Measurements from ENCODE around the gene PFKFB3. TPM values are rescaled to one million over a fixed set of nuclear protein-coding genes. Genes with fewer than 3 reads are reported as not detected.

The PFKFB3 gene
- total and polyA plus RNA-seq, 4 donors = 31.4 to 140 (median 80.6) TPM

DNA sequence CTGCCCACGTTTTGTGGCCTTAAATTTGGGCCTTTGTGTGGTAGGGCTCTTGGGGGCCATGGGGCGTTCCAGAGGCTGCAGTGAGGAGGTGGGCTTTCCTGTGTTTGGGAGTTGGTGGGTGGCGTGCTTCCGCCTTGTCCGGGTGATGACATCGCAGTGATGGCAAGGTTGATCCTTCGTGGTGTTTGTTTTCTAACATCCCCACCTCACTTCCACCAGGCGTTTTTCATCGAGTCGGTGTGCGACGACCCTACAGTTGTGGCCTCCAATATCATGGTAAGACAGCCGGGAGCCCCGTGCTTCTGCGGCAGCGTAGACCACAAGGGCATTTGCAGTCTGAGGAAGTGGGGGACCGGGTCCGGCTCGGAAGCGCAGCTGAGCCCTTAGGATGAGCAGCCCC, 14.2 kb downstream of the PFKFB3 start:
- H3K4me3 ChIP-seq (ENCODE audit: low read length in 2 of 2) = no peak overlapping the region
- intact Hi-C loops (cut with DNase I) = no loop called here
- peak overlapping the region in 1 of 2 donors; percentile 16 for H3K27ac ChIP-seq (ENCODE audit: low read depth in 1 of 2, low read length in 2 of 2)
- no peaks in the 10 kb centered on the region for H3K27me3 ChIP-seq (ENCODE audit: control insufficient read depth in 1 of 2, insufficient read depth in 2 of 2, low read length in 1 of 2)
- ATAC-seq (ENCODE audit: low FRiP score) (no peak), DNase-seq (peak in 1 of 2 donors; percentile 57)
- no peaks in the 10 kb centered on the region for H3K9me3 ChIP-seq (ENCODE audit: control insufficient read depth, low read length)
- WGBS, 2 donors = 85 to 87% methylated on average over 20 of the region's 20 CpGs
- H3K4me1 ChIP-seq (ENCODE audit: control insufficient read depth in 1 of 2, insufficient read depth in 2 of 2, low read length in 2 of 2) = no peaks in the 10 kb centered on the region
- H3K36me3 ChIP-seq (ENCODE audit: control insufficient read depth in 1 of 2, insufficient read depth in 2 of 2, low read length in 1 of 2) = peaks cover 4 to 30% of the 10 kb centered on the region in 2 donors

DNA sequence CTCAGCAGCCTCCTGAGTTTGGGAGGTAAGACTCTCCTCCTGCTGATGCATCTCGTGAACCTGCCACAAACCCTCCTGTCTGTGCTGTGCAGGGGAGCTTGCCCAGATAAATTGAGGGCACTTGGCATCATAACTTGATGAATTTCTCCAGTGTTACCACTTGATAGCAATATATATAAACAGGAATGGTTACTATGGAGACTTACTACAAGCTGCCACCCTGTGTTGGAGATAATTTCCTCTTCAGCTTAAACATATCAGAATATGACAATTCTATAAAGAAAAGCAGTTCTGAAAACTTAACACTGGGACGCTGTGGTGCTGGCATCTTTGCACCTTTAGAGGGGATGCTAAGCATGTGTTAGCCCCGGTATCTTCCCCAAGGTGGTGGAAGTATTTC, 14.9 kb downstream of the PFKFB3 start:
- ATAC-seq (ENCODE audit: low FRiP score) (no peak), DNase-seq (no peak)
- no peak overlapping the region for H3K4me3 ChIP-seq (ENCODE audit: low read length in 2 of 2)
- H3K27me3 ChIP-seq (ENCODE audit: control insufficient read depth in 1 of 2, insufficient read depth in 2 of 2, low read length in 1 of 2) = no peaks in the 10 kb centered on the region
- WGBS, 2 donors = 57 to 59% methylated on average over 3 of the region's 3 CpGs
- H3K9me3 ChIP-seq (ENCODE audit: control insufficient read depth, low read length) = no peaks in the 10 kb centered on the region
- intact Hi-C loops (cut with DNase I) = no loop called here
- peak overlapping the region in 1 of 2 donors; percentile 16 for H3K27ac ChIP-seq (ENCODE audit: low read depth in 1 of 2, low read length in 2 of 2)
- no peaks in the 10 kb centered on the region for H3K4me1 ChIP-seq (ENCODE audit: control insufficient read depth in 1 of 2, insufficient read depth in 2 of 2, low read length in 2 of 2)
- H3K36me3 ChIP-seq (ENCODE audit: control insufficient read depth in 1 of 2, insufficient read depth in 2 of 2, low read length in 1 of 2) = peaks cover 4 to 30% of the 10 kb centered on the region in 2 donors

DNA sequence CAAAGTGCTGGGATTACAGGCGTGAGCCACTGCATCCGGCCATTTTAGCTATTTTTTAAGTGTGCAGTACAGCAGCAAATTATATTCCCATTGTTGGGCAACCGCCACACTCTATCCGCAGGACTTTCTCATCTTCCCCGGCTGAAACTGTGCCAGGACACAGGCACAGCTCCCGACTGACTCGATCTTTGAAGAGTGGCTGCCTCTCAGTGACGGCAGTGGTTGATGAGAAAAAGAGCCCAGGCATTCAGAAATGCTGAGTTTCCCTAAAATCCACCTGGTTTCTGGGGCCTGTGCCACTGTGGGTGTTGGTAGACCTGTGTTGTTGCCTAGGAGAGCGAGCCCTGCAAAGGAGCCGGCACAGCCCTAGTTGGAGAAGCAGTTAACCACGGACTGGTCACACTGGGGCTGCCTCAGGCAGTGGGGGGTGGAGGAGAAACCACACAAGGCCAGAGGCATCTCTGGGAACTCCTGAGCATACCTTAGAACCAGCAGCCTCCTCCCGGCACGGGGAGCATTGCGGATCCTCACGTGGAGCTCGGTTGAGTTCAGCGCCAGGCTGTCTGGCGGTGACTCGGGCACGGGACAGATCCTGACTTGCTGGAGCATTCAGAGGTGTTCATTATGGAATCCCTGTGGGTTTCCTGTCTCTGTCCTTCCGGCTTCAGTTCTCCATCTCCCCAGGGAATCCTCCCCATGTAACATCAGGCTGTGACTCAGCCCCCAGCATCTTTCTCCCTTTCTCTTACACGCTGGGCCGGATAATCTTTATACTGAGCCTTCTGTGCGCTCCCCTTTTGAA, 16.2 kb downstream of the PFKFB3 start:
- H3K4me3 ChIP-seq (ENCODE audit: low read length in 2 of 2) = no peak overlapping the region
- no peaks in the 10 kb centered on the region for H3K4me1 ChIP-seq (ENCODE audit: control insufficient read depth in 1 of 2, insufficient read depth in 2 of 2, low read length in 2 of 2)
- H3K27me3 ChIP-seq (ENCODE audit: control insufficient read depth in 1 of 2, insufficient read depth in 2 of 2, low read length in 1 of 2) = no peaks in the 10 kb centered on the region
- H3K9me3 ChIP-seq (ENCODE audit: control insufficient read depth, low read length) = no peaks in the 10 kb centered on the region
- H3K27ac ChIP-seq (ENCODE audit: low read depth in 1 of 2, low read length in 2 of 2) = peak overlapping the region in 1 of 2 donors; percentile 23
- peaks cover 4 to 31% of the 10 kb centered on the region in 2 donors for H3K36me3 ChIP-seq (ENCODE audit: control insufficient read depth in 1 of 2, insufficient read depth in 2 of 2, low read length in 1 of 2)
- ATAC-seq (ENCODE audit: low FRiP score) (no peak), DNase-seq (peak in 1 of 2 donors; percentile 69)
- intact Hi-C loops (cut with DNase I) = no loop called here
- WGBS, 2 donors = 76 to 80% methylated on average over 24 of the region's 24 CpGs

DNA sequence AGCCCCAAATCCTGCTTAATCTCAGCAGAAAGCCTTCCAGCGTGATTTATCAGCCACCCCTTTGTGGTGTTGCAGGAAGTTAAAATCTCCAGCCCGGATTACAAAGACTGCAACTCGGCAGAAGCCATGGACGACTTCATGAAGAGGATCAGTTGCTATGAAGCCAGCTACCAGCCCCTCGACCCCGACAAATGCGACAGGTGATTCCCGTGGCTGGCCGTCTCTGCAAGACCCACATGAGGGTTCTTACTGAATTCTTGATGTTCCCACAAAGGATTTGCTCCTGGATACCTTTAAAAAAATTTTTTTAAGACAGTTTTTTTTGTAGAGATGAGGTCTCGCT, 16.7 kb downstream of the PFKFB3 start:
- Histone ChIP-seq H3K4me3 (ENCODE audit: low read length in 2 of 2) (no peak overlapping the region), H3K27me3 (ENCODE audit: control insufficient read depth in 1 of 2, insufficient read depth in 2 of 2, low read length in 1 of 2) (no peaks in the 10 kb centered on the region), H3K27ac (ENCODE audit: low read depth in 1 of 2, low read length in 2 of 2) (no peak overlapping the region), H3K36me3 (ENCODE audit: control insufficient read depth in 1 of 2, insufficient read depth in 2 of 2, low read length in 1 of 2) (peaks cover 4 to 32% of the 10 kb centered on the region in 2 donors), H3K4me1 (ENCODE audit: control insufficient read depth in 1 of 2, insufficient read depth in 2 of 2, low read length in 2 of 2) (no peaks in the 10 kb centered on the region), H3K9me3 (ENCODE audit: control insufficient read depth, low read length) (no peaks in the 10 kb centered on the region)
- DNase-seq (peak in 1 of 2 donors; percentile 51), ATAC-seq (ENCODE audit: low FRiP score) (no peak)
- intact Hi-C loops (cut with DNase I) = no loop called here
- WGBS, 2 donors = 73 to 81% methylated on average over 10 of the region's 10 CpGs

DNA sequence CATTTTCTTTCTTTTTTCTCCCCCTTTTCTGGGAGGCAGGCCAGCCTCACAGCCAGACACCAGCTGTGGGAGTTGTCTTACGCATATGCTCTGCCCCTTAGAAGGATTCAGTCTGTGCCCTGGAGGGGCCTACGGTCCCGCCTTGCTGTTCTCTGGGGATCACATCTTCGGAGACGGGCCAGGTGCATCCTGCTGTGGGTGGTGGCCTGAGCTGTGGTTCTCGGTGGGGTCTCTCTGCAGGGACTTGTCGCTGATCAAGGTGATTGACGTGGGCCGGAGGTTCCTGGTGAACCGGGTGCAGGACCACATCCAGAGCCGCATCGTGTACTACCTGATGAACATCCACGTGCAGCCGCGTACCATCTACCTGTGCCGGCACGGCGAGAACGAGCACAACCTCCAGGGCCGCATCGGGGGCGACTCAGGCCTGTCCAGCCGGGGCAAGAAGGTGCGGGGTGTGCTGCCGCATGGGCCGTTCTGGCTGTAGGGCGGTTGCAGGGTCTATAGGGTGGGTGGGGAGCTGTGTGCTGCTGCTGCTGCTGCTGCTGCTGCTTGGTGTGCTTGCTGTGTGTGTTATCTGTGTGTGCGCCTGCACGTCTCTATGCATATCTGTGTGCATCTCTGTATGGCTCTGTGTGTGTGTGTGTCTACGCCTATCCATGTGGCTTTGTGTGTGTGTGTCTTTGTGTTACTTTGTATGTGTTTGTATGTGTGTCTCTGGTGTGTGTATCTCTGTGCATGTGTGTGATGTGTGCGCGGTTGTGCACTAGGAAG, 17.9 kb downstream of the PFKFB3 start:
- Histone ChIP-seq H3K27me3 (ENCODE audit: control insufficient read depth in 1 of 2, insufficient read depth in 2 of 2, low read length in 1 of 2) (no peaks in the 10 kb centered on the region), H3K27ac (ENCODE audit: low read depth in 1 of 2, low read length in 2 of 2) (peak overlapping the region in 1 of 2 donors; percentile 70), H3K4me3 (ENCODE audit: low read length in 2 of 2) (no peak overlapping the region), H3K4me1 (ENCODE audit: control insufficient read depth in 1 of 2, insufficient read depth in 2 of 2, low read length in 2 of 2) (no peaks in the 10 kb centered on the region), H3K36me3 (ENCODE audit: control insufficient read depth in 1 of 2, insufficient read depth in 2 of 2, low read length in 1 of 2) (peaks cover 0 to 37% of the 10 kb centered on the region in 2 donors), H3K9me3 (ENCODE audit: control insufficient read depth, low read length) (no peaks in the 10 kb centered on the region)
- DNase-seq = peak in 1 of 2 donors; percentile 71
- ATAC-seq (ENCODE audit: low FRiP score) = no peak
- intact Hi-C loops (cut with DNase I) = no loop called here
- WGBS, 2 donors = 92 to 94% methylated on average over 32 of the region's 32 CpGs

DNA sequence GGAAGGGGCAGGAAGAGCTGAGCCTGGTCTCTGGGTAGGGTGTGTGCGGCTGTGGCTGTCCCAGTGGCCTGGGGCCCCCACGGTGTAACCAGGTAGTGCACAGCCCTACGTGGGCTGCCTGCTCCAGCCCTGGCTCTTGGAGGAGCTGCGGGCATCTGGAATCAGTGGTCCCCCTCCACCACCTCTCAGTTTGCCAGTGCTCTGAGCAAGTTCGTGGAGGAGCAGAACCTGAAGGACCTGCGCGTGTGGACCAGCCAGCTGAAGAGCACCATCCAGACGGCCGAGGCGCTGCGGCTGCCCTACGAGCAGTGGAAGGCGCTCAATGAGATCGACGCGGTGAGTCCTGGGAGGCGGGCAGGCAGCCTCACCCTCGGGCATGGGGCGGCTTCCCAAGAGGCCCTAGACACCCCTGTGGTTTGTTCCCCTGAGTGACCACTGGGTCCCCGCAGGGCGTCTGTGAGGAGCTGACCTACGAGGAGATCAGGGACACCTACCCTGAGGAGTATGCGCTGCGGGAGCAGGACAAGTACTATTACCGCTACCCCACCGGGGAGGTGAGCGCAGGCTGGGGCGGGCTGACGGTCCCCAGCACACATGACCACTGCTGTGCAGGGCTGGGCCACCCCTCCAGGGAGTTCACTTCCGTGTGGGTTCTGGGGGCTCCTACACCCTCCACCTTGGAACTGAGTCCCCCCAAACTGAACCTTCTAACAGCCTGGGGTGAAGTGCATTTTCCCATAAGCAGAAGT, 18.6 kb downstream of the PFKFB3 start:
- ATAC-seq (ENCODE audit: low FRiP score) (no peak), DNase-seq (peak in 1 of 2 donors; percentile 58)
- H3K4me1 ChIP-seq (ENCODE audit: control insufficient read depth in 1 of 2, insufficient read depth in 2 of 2, low read length in 2 of 2) = no peaks in the 10 kb centered on the region
- 85 to 87% methylated on average over 30 of the region's 30 CpGs for WGBS, 2 donors
- intact Hi-C loops (cut with DNase I) = no loop called here
- no peak overlapping the region for H3K4me3 ChIP-seq (ENCODE audit: low read length in 2 of 2)
- peaks cover 0 to 37% of the 10 kb centered on the region in 2 donors for H3K36me3 ChIP-seq (ENCODE audit: control insufficient read depth in 1 of 2, insufficient read depth in 2 of 2, low read length in 1 of 2)
- no peaks in the 10 kb centered on the region for H3K27me3 ChIP-seq (ENCODE audit: control insufficient read depth in 1 of 2, insufficient read depth in 2 of 2, low read length in 1 of 2)
- H3K27ac ChIP-seq (ENCODE audit: low read depth in 1 of 2, low read length in 2 of 2) = peak overlapping the region; percentile 24 to 70
- no peaks in the 10 kb centered on the region for H3K9me3 ChIP-seq (ENCODE audit: control insufficient read depth, low read length)

DNA sequence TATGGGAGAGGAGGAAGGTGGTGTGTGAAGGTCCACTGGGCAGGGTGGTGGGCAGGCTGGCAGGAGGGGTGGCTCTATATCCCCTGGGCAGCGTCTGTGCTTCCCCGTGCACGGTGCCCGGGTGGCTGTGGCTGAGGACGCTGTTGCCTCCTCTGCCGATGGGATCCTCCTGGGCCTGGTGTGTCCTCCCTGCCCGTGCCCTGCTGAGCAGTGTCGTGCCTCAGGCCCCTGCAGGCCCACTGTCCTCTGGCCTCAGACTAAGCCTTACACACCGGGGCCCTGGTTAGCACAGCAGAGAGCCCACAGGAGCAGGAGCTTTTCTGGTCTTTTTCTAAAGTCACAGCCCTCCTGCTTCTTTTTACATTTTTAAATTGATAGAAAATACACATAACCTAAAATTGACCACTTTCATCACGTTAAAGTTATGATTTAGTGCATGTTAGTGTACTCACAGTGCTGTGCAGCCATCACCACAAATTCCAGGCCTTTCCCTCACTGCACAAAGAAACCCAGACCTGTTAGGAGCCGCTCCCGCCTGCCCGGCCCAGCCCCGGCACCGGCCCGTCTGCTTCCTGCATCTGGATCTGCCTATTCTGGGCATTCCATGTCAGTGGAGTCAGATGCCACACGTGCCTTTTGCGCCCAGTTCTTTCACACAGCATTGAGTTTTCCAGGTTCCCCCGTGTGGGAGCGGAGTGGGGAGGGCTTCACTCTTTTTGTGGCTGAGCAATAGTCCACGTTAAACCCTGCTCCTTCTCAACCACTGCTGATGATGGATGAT, 19.4 kb downstream of the PFKFB3 start:
- Histone ChIP-seq H3K4me3 (ENCODE audit: low read length in 2 of 2) (no peak overlapping the region), H3K4me1 (ENCODE audit: control insufficient read depth in 1 of 2, insufficient read depth in 2 of 2, low read length in 2 of 2) (no peaks in the 10 kb centered on the region), H3K36me3 (ENCODE audit: control insufficient read depth in 1 of 2, insufficient read depth in 2 of 2, low read length in 1 of 2) (peaks cover 0 to 33% of the 10 kb centered on the region in 2 donors), H3K27me3 (ENCODE audit: control insufficient read depth in 1 of 2, insufficient read depth in 2 of 2, low read length in 1 of 2) (no peaks in the 10 kb centered on the region), H3K27ac (ENCODE audit: low read depth in 1 of 2, low read length in 2 of 2) (peak overlapping the region; percentile 32 to 70), H3K9me3 (ENCODE audit: control insufficient read depth, low read length) (no peaks in the 10 kb centered on the region)
- DNase-seq = peak; percentile 77 to 82
- intact Hi-C loops (cut with DNase I) = no loop called here
- peak; percentile 49 for ATAC-seq (ENCODE audit: low FRiP score)
- 29 to 30% methylated on average over 21 of the region's 21 CpGs for WGBS, 2 donors

DNA sequence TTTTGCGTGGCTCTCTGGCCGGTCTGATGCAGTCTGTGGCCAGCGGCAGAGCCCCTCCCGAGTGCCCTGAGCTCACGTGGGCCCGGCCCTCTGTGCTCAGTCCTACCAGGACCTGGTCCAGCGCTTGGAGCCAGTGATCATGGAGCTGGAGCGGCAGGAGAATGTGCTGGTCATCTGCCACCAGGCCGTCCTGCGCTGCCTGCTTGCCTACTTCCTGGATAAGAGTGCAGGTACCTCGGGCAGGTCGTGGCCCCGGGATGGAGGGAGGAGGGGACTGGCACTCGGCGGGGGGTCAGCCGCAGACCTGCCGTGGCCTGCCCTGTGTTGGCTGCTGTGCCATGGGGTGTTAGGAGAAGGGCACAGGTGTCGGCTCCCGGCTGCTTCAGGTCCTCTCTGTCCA, 20.0 kb downstream of the PFKFB3 start:
- peak in 1 of 2 donors; percentile 78 for DNase-seq
- Histone ChIP-seq H3K27ac (ENCODE audit: low read depth in 1 of 2, low read length in 2 of 2) (peak overlapping the region; percentile 32 to 49), H3K4me1 (ENCODE audit: control insufficient read depth in 1 of 2, insufficient read depth in 2 of 2, low read length in 2 of 2) (no peaks in the 10 kb centered on the region), H3K4me3 (ENCODE audit: low read length in 2 of 2) (no peak overlapping the region), H3K27me3 (ENCODE audit: control insufficient read depth in 1 of 2, insufficient read depth in 2 of 2, low read length in 1 of 2) (no peaks in the 10 kb centered on the region), H3K9me3 (ENCODE audit: control insufficient read depth, low read length) (no peaks in the 10 kb centered on the region), H3K36me3 (ENCODE audit: control insufficient read depth in 1 of 2, insufficient read depth in 2 of 2, low read length in 1 of 2) (peaks cover 0 to 31% of the 10 kb centered on the region in 2 donors)
- 38 to 47% methylated on average over 19 of the region's 19 CpGs for WGBS, 2 donors
- ATAC-seq (ENCODE audit: low FRiP score) = no peak
- intact Hi-C loops (cut with DNase I) = no loop called here

All from aorta (tissue), 5 donors.